Breast epithelium (tissue), 3 donors: ENCODE measurements around the gene AHSG. TPM values are rescaled to one million over a fixed set of nuclear protein-coding genes. Genes with fewer than 3 reads are reported as not detected.

Experiments
- total RNA-seq, 3 donors: library from RNA; depleted of rRNA; stranded (reverse); fragments of >200 nt; gene quantifications; one replicate each; pipeline ENCODE4 v1.1.0, GENCODE V29; 2016

Gene AHSG
- total RNA-seq, 3 donors from 2014 or later: not detected

Other genes starting within 250 kb of the AHSG start
- 1 to 10 TPM; 3.8 to 5.9 (median 4.2) TPM for gene CRYGS, start 68.7 kb upstream of the AHSG start, total RNA-seq
- gene TBCCD1, start 45.7 kb upstream of the AHSG start, total RNA-seq: 10 to 100 TPM; 15.0 to 19.6 (median 17.4) TPM
- gene DNAJB11, start 42.3 kb upstream of the AHSG start, total RNA-seq: 10 to 100 TPM; 40.0 to 41.6 (median 41.6) TPM
- gene FETUB, start 27.3 kb downstream of the AHSG start, total RNA-seq: not detected
- not detected for gene HRG, start 53.0 kb downstream of the AHSG start, total RNA-seq
- gene KNG1, start 104.3 kb downstream of the AHSG start, total RNA-seq: under 1 TPM in 1 of 3 donors, not detected in 2; 0.48 TPM
- gene EIF4A2, start 170.5 kb downstream of the AHSG start, total RNA-seq: 100 to 1,000 TPM; 264 to 592 (median 493) TPM
- 10 to 100 TPM in 2 of 3 donors, 1 to 10 TPM in 1; 8.5 to 14.5 (median 10.8) TPM for gene RFC4, start 193.4 kb downstream of the AHSG start, total RNA-seq
- 1,000 to 10,000 TPM in 1 of 3 donors, 100 to 1,000 TPM in 2; 137 to 2,151 (median 208) TPM for gene ADIPOQ, start 229.7 kb downstream of the AHSG start, total RNA-seq